Right lung (tissue), 5 donors: Measurements from ENCODE around the gene NEDD9. TPM values are rescaled to one million over a fixed set of nuclear protein-coding genes. Genes with fewer than 3 reads are reported as not detected.
A peak's percentile ranks its signal among the peaks of the same experiment; 100 is the strongest.

ENCODE experiments used
- DNase-seq, 2 donors: peaks; one replicate each; pipeline ENCODE4 v3.0.0-alpha.2; 2013
- polyA plus RNA-seq, 5 donors: library from polyadenylated mRNA; unstranded; fragments of 120-200 nt; gene quantifications; one replicate each; pipeline versions ENCODE4 v1.2.1 to v1.2.3, GENCODE V29; 2013; ENCODE audit warnings: inconsistent platforms in 1 of 5, low replicate concordance in 1 of 5; ENCODE audit not compliant: insufficient read length in 5 of 5, insufficient read depth in 1 of 5

Gene NEDD9
- polyA plus RNA-seq, 5 donors = 42.1 to 68.7 (median 53.1) TPM

GRCh38 chr6:11264100-11264499, 31.6 kb upstream of the NEDD9 start:
- no peak for DNase-seq

- DNase-seq = peak; percentile 71 to 75
Measured at GRCh38 chr6:11263291-11263775, 30.9 kb upstream of the NEDD9 start.

- DNase-seq = no peak
Measured at GRCh38 chr6:11262242-11262641, 29.8 kb upstream of the NEDD9 start.

- DNase-seq = no peak
Measured at GRCh38 chr6:11260249-11261038, 28.0 kb upstream of the NEDD9 start.

- DNase-seq = no peak
Measured at GRCh38 chr6:11258260-11259237, 26.1 kb upstream of the NEDD9 start.

- DNase-seq = no peak
Measured at GRCh38 chr6:11255610-11256009, 23.1 kb upstream of the NEDD9 start.

GRCh38 chr6:11253594-11253993, 21.1 kb upstream of the NEDD9 start:
- no peak for DNase-seq

GRCh38 chr6:11251553-11252360, 19.3 kb upstream of the NEDD9 start:
- DNase-seq = no peak

GRCh38 chr6:11250108-11250507, 17.6 kb upstream of the NEDD9 start:
- DNase-seq = no peak

- no peak for DNase-seq
Measured at GRCh38 chr6:11248974-11249761, 16.7 kb upstream of the NEDD9 start.

GRCh38 chr6:11246722-11247121, 14.3 kb upstream of the NEDD9 start:
- no peak for DNase-seq

- DNase-seq = no peak
Measured at GRCh38 chr6:11245381-11246256, 13.2 kb upstream of the NEDD9 start.

GRCh38 chr6:11244387-11245126, 12.1 kb upstream of the NEDD9 start:
- no peak for DNase-seq

- no peak for DNase-seq
Measured at GRCh38 chr6:11243861-11244260, 11.4 kb upstream of the NEDD9 start.

- no peak for DNase-seq
Measured at GRCh38 chr6:11242711-11243110, 10.2 kb upstream of the NEDD9 start.

GRCh38 chr6:11241793-11242201, 9.3 kb upstream of the NEDD9 start:
- peak; percentile 60 to 74 for DNase-seq

- DNase-seq = no peak
Measured at GRCh38 chr6:11241154-11241792, 8.8 kb upstream of the NEDD9 start.

GRCh38 chr6:11237956-11238355, 5.5 kb upstream of the NEDD9 start:
- DNase-seq = no peak

GRCh38 chr6:11237428-11237827, 5.0 kb upstream of the NEDD9 start:
- DNase-seq = no peak
